Stimulated activated CD4-positive, alpha-beta T cell treated with anti-CD3 and anti-CD28 coated beads, TNF-alpha, amount 100 ng/mL, for 24 hours (primary cell): ENCODE data around the gene GMEB2.
"Not testable (repeated sequence)": the region's sequence is repeated elsewhere in the genome, so short reads cannot be mapped to it uniquely, and the experiment has no call there.

Experiments
- DNase-seq, 3 experiments: peaks; one replicate each; pipeline ENCODE4 v3.0.0-alpha.2; 2020; ENCODE audit warnings: low read depth in 3 of 3

Gene GMEB2

DNA sequence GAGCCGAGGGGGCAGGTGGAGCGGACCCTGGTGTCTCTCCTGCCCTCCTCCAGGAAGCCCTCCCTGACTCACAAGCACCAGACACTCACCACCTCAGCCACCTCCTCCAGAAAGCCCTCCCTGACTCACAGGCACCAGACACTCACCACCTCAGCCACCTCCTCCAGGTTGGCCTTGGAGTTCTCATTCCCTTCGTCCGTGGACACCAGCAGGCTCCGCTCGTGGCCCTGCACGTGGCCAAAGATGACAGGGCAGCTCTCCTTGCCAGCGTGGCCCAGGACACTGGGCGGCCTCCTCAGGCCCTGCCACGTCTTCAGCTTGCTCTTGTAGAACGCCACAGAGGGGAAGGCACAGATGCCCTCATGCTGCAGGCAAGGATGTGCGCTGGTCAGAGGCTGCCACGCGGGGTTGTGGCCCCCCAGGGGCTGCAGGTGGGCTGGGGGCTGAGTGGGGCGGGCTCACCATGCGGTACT lies 66.5 kb downstream of the GMEB2 start:
- DNase-seq, result no peak

- not testable (repeated sequence) for DNase-seq
These were observed 67.2 kb downstream of the GMEB2 start for GRCh38 chr20:63559485-63560332.

GRCh38 chr20:63558804-63559484 lies 68.0 kb downstream of the GMEB2 start:
- no peak for DNase-seq

GRCh38 chr20:63557481-63557891 lies 69.4 kb downstream of the GMEB2 start:
- DNase-seq, result no peak

DNA sequence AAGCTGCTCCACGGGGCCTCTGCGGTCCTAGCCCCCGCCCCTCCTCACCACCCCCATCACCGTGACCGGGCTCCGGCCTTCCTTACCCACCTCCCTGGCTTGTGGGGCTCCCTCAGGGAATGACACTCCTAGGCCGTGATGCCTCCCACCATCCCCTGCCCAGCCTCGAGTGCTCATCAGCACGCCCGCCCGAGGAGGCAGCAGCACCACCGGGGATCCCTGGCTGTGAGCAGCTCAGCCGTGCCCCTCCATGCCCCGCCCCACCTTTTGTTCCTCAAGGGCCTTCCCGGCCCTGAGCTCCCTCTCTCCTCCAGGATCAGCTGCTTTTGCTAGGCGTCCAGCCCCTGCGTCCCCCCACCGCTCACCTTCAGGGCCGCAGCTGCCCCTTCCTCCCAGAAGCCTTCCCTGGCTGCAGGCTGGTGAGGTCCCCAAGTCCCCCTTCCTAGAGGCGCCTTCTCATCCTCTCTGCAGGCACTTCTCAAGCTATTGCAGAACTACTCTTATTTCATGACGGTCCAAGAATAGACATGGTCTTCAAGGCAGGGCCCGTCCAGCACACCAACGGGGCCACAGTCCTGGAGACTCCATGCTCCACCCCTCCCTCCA lies 69.9 kb downstream of the GMEB2 start:
- no peak for DNase-seq

DNA sequence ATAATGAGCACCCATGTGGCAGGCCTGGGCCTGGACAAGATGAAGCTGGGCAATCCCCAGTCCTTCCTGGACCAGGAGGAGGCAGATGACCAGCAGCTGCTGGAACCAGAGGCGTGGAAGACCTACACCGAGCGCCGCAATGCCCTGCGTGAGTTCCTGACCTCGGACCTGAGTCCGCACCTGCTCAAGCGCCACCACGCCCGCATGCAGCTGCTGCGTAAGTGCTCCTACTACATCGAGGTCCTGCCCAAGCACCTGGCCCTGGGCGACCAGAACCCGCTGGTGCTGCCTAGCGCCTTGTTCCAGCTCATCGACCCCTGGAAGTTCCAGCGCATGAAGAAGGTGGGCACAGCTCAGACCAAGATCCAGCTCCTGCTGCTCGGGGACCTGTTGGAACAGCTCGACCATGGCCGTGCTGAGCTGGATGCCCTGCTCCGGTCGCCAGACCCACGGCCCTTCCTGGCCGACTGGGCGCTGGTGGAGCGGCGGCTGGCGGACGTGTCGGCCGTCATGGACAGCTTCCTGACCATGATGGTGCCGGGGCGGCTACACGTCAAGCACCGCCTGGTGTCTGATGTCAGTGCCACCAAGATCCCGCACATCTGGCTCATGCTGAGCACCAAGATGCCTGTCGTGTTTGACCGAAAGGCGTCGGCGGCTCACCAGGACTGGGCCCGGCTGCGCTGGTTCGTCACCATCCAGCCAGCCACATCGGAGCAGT lies 71.1 kb downstream of the GMEB2 start:
- no peak for DNase-seq

GRCh38 chr20:63554361-63555278 lies 72.3 kb downstream of the GMEB2 start:
- no peak for DNase-seq

DNA sequence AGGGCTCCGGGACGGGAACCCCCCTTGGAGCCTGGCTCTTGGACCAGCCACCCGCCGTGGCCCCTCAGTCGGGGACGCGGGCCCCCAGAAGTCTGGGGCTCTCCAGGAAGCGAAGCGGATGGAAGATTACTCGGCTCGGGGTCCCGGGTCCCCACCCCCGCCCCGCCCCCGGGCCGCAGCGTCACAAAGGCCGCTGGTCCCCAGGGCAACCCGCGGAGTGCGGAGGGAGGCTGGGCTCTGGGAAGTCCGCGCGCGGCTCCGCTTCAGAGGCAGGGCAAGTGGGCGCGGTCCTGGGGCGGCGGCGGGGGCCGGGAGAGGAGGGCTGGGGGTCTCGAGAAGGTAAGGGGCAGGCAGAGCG lies 73.0 kb downstream of the GMEB2 start, which contains the start of gene FNDC11:
FNDC11 (plus strand) TSS at position 227 of the 358 bp plus-strand sequence. CDS start 1,505 bp downstream, outside the sequence.
- peak in 1 of 3 experiments; percentile 40 for DNase-seq

GRCh38 chr20:63553251-63553932 lies 73.5 kb downstream of the GMEB2 start:
- DNase-seq, result peak; percentile 72 to 82 (median 81)

DNA sequence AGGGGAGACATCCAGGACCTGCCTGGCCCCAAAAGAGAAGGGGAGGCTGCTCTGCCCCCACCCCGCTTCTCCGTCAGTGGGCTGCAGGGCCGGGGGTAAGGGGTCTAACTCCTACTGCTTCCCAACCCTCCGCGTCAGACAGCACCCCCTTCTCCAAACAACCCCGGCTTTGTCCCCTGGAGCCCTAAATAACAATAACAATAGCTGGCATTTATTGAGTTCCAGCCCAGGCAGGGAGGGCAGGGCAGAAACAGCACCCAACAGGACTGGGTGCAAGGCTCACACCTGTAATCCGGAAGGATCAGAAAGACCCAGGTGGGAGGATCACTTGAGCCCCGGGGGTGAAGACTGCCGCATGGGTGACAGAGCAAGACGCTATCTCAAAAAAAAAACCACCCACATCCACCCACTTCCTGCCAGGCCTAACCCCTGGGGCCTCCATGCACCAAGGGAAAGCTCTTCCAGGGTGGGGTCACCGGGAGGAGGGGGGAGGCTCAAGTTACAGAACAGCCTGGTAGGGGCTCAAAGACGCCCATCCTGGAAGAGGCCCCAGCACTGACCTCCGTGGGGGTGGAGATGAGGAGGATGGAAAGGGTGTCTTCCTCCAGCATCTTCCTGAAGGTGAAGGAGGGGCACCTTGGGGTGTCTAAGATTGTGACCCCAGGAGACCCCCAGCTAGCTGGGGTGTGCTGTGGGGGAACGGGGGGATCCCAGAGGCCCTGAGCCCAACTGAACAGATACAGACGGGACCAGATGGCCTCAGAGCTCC lies 74.2 kb downstream of the GMEB2 start:
- DNase-seq, result peak in 1 of 3 experiments; percentile 22

- no peak for DNase-seq
These were observed 75.8 kb downstream of the GMEB2 start for GRCh38 chr20:63551068-63551467.

DNA sequence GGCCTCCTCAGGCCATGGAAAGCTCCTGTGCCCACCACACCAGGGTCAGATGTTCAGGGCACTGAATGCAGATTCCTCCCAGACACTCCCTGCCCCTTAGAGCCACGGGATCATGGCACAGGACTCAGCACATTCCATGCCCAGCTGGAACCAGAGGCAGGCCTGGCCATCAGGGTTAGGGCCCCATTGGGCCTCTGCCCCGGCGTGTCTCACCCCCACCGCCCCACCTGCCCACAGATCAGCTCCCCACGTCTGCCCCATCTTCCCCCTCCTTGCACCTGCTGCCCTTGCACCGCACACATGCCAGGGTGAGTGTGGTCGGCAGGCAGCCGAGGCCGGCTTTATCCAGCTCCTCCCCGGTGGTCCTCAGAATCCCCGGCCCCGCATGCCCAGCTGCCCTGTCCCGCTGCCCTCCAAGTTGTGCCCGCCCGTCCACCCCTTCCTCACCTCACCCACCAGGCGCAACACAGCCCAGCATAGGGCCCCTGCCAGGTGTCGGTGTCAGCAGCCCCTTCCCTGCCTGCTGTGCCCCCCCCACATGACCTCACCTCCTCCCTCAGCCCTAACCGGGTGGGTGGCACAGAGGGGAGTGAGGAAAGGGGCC lies 77.1 kb downstream of the GMEB2 start:
- no peak for DNase-seq

GRCh38 chr20:63549019-63549418 lies 77.9 kb downstream of the GMEB2 start:
- DNase-seq, result no peak

DNA sequence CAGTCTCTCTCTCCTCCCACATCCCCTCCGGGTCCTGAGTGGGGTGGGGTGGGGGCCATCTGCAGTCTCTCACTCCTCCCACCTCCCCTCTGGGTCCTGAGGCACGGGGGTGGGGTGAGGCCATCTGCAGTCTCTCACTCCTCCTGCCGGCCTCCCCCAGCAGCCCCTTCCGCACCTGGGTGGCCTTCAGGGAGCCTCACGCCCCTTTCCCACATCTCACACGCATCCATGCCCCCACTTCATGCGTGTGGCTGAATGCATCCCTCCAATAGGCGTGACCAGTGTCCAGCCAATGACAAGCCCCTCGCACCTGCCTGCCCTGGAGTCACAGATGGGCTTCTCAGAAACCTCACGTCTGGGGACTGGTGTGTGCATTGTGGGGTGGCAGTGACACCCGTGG lies 78.4 kb downstream of the GMEB2 start:
- DNase-seq, result no peak

DNA sequence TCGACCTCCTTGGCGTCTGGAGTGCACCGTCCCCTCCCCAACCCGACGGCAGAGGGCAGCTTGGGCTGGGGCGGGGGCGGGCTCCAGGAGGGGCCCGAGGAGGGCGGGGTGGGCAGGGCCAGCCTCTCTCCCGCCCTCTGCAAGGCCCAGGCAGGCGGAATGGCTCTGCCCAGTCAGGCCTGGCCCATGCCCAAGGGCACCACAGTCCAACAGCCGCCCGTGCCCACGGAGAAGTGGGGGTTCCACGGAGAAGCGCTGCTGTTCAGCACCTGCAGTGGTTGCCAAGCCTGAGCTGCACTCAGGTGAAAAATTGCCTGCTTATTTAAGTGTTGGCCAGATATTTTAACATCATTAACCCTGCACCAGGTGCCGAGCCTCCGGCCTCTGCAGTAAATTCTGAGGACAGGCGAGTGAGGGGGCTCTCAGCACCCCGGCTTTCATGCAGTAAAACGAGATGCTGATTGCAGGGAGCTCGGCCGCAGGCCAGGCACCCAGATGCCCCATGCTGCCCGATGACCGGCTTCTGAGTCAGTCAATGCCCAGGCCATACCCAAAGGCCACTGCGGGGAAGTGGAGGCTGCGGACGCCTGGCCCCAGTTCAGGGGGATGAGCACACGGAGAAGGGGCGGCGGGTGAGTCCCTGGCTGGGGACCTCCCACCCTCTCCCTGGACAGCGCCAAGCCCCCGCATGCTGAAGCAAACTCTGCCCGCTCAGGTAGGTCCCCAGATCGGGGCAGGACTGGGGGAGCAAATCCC lies 79.0 kb downstream of the GMEB2 start, which contains the start of gene SRMS:
SRMS (minus strand) TSS at position 25 of the 756 bp plus-strand sequence. CDS start 286 bp downstream, outside the sequence.
- no peak for DNase-seq

- no peak for DNase-seq
These were observed 79.8 kb downstream of the GMEB2 start for GRCh38 chr20:63546956-63547724.

GRCh38 chr20:63546256-63546955 lies 80.5 kb downstream of the GMEB2 start:
- no peak for DNase-seq
